Medulla oblongata (tissue), 1 donor: ENCODE results near the gene ADM2.

ENCODE experiments used
- DNase-seq: peaks from one replicate; pipeline ENCODE4 v3.0.0-alpha.2; 2015; ENCODE audit errors: extremely low spot score

Gene ADM2

GRCh38 chr22:50467341-50467740 is 14.0 kb upstream of the ADM2 start:
- no peak for DNase-seq

- DNase-seq: no peak
Measured at GRCh38 chr22:50467773-50468440, 13.4 kb upstream of the ADM2 start.

- no peak for DNase-seq
Measured at GRCh38 chr22:50468626-50469025, 12.7 kb upstream of the ADM2 start.

GRCh38 chr22:50469377-50470305 is 11.7 kb upstream of the ADM2 start:
- DNase-seq: no peak

- no peak for DNase-seq
Measured at GRCh38 chr22:50470491-50470890, 10.9 kb upstream of the ADM2 start.

GRCh38 chr22:50471197-50471847 is 10.0 kb upstream of the ADM2 start:
- peak; percentile 86 for DNase-seq

- no peak for DNase-seq
Measured at GRCh38 chr22:50471962-50472361, 9.4 kb upstream of the ADM2 start.

GRCh38 chr22:50473088-50473487 is 8.3 kb upstream of the ADM2 start:
- DNase-seq: no peak

- no peak for DNase-seq
Measured at GRCh38 chr22:50473855-50474671, 7.3 kb upstream of the ADM2 start.

- peak; percentile 96 for DNase-seq
Measured at GRCh38 chr22:50474710-50475651, 6.4 kb upstream of the ADM2 start, which contains the start of gene SBF1. SBF1 (minus strand) TSS chr22:50475035; CDS start chr22:50474840, 195 bp downstream.

- DNase-seq: no peak
Measured at GRCh38 chr22:50475652-50476002, 5.7 kb upstream of the ADM2 start.

- no peak for DNase-seq
Measured at GRCh38 chr22:50476868-50477267, 4.5 kb upstream of the ADM2 start.

GRCh38 chr22:50477923-50478322 is 3.4 kb upstream of the ADM2 start:
- DNase-seq: no peak

GRCh38 chr22:50479721-50480120 is 1.6 kb upstream of the ADM2 start:
- DNase-seq: no peak

GRCh38 chr22:50481045-50481439 is 301 bp upstream of the ADM2 start:
- DNase-seq: no peak

- DNase-seq: no peak
Measured at GRCh38 chr22:50482107-50483074, 1.0 kb downstream of the ADM2 start.

GRCh38 chr22:50483106-50483505 is 1.8 kb downstream of the ADM2 start:
- no peak for DNase-seq

- DNase-seq: no peak
Measured at GRCh38 chr22:50483556-50483955, 2.2 kb downstream of the ADM2 start.
